ENCODE results near the gene IGSF21.

IGSF21 gene

DNA sequence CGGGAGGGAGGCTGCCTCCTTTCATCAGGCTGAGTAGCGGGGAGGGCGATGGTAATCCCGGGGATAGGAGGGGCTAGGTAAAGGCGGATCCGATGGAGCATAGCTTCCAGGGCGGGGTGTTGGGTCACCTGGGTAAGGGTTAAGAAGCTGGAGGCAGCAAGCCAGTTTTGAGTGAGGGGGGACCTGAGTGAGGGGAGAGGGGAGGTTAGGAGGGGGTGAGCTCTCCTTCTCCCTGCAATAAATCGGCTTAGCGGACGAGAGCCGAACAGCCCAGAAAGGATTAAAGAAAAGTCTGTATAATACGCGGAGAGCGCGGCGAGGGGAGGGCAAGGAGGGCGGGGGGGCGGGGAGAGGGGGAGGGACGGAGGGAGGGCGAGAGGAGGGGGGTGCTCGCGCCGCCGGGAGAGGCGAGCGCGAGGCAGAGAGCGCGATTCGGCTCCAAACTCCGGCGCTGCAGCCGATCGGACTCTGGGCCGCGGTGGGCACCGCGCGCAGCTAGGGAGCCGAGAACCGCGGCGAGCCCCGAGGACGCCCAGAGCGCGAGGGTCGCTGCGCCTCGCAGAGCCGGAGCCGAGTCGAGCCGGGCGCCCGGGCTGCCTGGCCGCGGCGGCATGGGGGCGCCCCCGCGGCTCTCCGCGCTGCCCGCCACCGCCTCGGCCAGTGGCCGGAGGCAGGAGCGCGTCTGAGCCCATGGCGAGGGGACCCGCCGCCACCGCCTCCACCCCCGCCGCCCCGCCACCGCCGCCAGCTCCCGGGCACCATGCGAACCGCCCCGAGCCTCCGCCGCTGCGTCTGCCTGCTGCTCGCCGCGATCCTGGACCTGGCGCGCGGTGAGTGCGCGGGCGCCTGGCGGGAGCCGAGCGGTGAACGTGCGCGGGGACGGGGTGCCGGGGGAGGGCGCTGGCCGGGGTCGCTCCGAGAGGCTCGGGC is at the start of gene IGSF21:
Gene IGSF21, plus strand, starts transcription at position 430 of the 930 bp plus-strand sequence. Its CDS starts 331 bp downstream, at position 761.
- no peak for DNase-seq (ENCODE audit: low read depth in 2 of 2)

DNA sequence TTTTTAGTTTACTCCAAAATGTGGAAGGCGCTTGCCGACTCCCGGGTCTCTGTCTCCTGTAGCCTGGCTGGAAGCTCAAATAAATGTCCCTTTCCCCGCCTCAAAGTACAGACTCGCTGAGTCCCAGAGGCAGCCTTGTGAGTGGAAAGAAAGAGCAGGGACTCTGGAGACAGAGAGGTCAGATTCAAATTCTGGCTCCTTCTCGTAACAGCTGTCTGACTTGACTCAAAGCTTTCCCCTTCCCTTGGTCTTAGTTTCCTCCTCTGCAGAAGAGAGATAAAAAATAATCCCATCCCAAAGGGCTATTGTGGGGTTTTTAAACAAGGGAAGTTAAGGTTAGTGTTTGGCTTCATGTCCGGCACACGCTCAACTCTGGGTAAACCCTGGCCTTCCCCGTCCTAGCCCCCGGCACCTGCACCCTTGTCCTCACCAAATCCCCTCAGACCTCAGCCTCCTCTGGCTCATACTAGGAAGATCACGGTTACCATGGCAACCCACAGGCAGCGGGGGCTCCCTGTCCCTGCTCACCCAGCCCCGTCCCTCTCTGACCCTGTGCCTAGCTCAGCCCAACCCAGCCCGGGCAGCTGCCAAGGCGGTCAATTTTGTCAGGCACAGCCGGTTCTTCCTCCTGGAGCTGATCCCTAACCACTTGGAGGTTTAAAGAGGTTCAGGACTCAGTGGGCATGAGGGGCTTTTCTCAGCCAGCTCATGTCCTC is 49.2 kb upstream of the IGSF21 start:
- no peak for DNase-seq (ENCODE audit: low read depth in 2 of 2)

DNA sequence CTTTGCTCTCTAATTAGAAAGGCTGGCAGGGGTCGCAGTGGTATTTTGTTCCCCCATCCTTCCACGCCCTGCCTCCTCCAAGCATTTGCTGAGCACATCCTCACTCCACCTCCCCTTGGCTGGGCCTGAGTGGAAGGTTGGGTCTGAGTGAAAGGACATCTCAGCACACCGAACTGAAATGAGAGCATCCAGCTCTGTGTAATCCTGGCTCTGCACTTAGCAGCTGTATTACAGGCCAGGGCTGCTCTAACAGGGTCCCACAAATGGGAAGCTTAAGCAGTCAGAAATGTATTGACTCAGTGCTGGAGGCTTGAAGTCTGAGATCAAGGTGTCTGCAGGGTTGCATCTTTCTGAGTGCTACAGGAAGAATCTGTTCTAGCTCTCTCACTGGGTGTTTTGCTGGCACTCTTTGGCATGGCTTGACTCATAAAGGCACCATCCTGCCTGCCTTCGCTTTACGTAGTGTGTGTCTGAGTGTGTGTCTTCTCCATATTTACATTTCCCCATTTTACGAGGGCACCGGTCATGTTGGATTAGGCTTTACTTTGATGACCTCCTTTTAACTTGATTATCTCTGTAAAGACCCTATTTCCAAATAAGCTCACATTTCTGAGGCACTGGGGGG is 48.5 kb upstream of the IGSF21 start:
- DNase-seq (ENCODE audit: low read depth in 2 of 2): no peak

DNA sequence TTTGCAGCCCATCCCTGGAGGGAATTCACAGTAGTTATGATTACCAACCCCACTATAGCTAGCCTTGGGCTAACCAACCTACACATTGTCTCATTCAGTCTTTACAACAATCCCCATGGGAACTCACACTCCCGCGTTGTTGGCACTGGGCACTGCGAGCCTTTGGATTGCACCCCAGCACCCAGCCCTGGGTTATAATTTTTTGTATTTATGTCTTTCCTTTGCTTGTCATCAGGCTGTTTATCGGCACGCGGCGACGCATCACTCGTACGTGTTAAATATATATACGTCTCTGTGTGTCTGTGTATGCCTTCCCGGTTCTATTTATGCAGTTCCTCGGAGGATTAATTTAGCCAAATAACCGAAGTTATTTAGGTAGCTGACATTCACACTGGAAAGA is 47.2 kb upstream of the IGSF21 start:
- no peak for DNase-seq (ENCODE audit: low read depth in 2 of 2)

DNA sequence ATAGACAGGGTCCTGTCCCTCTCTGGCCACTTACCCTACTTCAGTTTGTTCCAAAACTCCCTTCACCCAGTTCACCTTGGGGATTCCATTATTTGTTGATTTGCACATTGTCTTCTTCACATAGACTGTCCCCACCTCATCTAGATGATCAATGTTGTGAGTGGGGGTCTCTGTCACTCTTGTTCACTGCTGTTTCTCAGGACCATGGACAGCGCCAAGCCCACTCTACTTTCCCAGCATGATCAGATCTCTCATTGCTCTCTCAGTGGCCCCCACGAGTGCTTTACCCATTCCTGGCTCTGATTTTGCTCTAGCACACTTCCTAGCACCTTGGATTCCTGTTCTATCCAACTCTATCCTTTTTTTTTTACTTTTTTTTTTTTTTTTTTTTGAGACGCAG is 45.4 kb upstream of the IGSF21 start:
- no peak for DNase-seq (ENCODE audit: low read depth in 2 of 2)

DNA sequence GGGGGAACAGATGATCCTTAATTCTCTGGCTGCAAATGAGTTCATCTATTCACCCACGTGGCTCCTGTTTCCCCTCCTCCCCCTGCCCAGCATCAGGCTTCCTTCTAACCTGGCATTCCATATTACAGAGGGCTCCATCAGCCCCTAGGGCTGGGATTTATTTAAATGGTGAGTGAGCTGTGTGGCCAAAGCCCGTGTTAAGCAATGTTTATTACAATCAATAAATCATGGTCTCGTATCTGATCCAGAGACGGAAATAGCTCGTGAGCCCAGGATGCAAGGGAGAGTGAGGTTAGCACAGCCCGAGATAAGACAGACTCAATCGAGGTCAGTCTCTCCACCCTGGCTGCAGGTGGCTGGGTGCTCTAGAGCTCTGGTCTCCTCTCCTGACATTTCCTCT is 43.1 kb upstream of the IGSF21 start:
- no peak for DNase-seq (ENCODE audit: low read depth in 2 of 2)

DNA sequence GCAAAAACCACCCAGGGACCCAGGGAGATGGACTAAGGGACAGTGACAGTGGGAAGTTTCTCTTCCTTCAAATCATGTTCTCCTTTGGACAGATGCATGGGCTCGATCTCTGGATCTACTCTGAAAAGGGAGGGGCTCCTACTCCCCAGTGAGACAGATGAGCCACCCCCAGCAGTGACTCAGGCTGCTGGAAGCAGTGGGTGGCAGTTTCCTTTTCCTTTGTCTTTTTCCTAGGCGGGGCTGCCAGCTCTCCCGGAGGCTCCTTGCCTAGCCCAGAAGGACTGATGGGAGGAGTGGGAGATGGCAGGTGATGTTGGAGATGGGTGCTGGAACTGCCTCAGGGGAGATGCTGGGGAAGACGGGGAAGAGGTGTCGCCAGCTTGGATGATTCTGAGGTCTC is 41.0 kb upstream of the IGSF21 start:
- DNase-seq (ENCODE audit: low read depth in 2 of 2): no peak

- DNase-seq (ENCODE audit: low read depth in 2 of 2): peak in 1 of 2 donors; percentile 1
Observed at GRCh38 chr1:18069903-18070302, 37.7 kb upstream of the IGSF21 start.

- no peak for DNase-seq (ENCODE audit: low read depth in 2 of 2)
Observed at GRCh38 chr1:18072066-18072465, 35.5 kb upstream of the IGSF21 start.

DNA sequence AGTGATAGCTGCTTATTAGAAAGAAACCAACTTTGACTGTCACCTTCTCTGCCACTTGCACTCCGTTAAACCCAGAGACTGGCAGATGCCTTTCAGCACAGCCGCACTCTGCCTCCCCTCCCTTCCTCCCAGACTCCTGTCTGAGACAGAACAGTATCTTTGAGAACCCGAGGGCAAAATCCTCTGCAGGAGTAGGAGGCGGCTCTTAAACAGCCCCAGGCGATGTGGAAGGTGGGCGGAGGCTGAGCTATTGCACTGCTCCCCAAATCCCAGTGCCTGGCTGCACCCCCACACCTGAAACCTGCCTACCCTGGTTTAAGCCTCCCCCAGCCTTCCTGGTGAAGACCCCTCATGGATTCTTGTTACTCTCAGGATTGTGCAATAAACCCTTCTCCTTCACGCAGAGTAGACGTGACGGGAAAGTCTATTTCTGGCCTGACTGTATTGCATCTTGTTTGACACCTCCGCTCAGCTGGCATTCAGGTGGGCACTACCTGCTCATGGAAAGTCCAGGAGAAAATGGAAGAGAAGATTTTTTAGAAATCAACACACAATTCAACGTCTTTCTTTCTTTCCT is 34.4 kb upstream of the IGSF21 start:
- no peak for DNase-seq (ENCODE audit: low read depth in 2 of 2)

- DNase-seq (ENCODE audit: low read depth in 2 of 2): no peak
Observed at GRCh38 chr1:18077657-18078215, 29.9 kb upstream of the IGSF21 start.

DNA sequence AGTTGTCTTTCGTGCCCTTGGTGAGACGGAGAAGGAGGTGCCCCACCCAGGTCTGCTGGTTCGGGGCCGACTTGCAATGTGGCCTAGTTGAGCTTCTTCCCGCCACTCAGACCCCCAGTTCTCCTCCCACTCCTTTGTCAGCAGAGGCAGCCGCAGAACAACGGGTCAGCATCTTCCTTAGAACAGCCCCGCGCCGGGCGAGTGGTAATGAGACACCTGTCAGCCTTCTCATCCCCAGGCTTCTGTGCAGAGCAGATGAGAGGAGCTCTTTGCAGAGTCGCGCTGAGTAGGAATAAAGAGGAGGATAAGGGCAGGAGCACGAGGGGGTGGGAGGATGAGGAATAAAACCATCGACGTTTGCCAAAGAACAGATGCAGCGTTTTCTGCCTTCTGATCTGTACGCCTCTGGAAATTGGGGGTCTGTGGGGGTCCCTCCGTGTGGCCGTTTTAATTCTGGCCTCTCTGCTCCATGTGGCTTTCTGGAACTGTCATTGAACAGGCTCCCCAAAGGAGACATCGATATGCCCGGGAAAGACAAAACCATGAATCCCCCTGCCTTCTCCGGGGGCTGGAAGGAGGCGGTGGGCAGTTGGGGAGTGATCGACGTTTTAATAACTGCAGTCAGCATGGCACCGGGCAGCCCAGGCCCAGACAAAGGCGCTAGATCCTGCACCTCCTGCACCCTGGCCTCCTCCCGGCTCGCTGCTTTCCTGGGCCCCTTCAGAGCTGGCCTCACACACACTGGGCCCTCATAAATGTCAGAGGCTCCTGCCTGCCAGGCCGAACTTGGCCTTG is 27.5 kb upstream of the IGSF21 start:
- no peak for DNase-seq (ENCODE audit: low read depth in 2 of 2)

- DNase-seq (ENCODE audit: low read depth in 2 of 2): no peak
Observed at GRCh38 chr1:18085387-18086074, 22.1 kb upstream of the IGSF21 start.

- no peak for DNase-seq (ENCODE audit: low read depth in 2 of 2)
Observed at GRCh38 chr1:18088077-18088594, 19.5 kb upstream of the IGSF21 start.

- DNase-seq (ENCODE audit: low read depth in 2 of 2): no peak
Observed at GRCh38 chr1:18089488-18089887, 18.1 kb upstream of the IGSF21 start.

GRCh38 chr1:18090636-18091035 is 17.0 kb upstream of the IGSF21 start:
- no peak for DNase-seq (ENCODE audit: low read depth in 2 of 2)

- DNase-seq (ENCODE audit: low read depth in 2 of 2): no peak
Observed at GRCh38 chr1:18091660-18092446, 15.7 kb upstream of the IGSF21 start.

DNA sequence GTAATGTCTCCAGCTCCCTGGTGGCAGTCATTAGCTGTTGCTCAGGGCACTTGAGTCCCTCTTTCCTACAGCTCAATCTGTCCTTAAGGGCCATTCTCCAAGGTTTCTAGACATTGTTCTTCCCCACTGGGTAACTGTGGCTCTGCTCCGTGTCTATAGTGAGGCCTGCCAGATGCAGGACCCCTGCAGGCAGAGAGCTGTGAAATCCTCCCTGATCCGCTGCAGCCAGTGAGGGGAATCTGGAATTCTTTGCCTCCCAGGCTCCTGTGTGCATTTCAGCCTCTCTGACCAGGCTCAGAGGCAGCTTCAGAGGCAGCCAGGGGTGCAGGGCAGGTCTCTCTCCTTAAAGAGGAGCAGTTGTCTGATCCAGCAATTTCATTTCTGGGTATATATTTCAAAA is 14.4 kb upstream of the IGSF21 start:
- no peak for DNase-seq (ENCODE audit: low read depth in 2 of 2)

DNA sequence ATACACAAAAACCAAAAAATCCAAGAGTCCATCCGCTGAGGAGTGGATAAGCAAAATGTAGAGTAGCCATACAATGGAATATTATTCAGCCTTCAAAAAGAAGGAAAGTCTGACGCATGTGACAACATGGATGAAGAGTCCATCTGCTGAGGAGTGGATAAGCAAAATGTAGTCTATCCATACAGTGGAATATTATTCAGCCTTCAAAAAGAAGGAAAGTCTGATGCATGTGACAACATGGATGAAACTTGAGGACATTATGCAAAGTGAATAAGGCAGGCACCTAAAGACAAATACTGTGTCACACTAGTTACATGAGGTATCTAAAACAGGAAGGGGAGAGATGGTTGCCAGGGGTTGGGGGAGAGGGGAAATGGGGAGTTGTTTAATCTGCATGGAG is 14.0 kb upstream of the IGSF21 start:
- DNase-seq (ENCODE audit: low read depth in 2 of 2): no peak

All from stimulated activated CD4-positive, alpha-beta T cell treated with anti-CD3 and anti-CD28 coated beads, Interleukin-15, amount 100 ng/mL, for 48 hours (primary cell).